Measurements from ENCODE around the gene CES3. TPM values are rescaled to one million over a fixed set of nuclear protein-coding genes. Genes with fewer than 3 reads are reported as not detected.
A peak's percentile ranks its signal among the peaks of the same experiment; 100 is the strongest.
"Not testable (repeated sequence)": the region's sequence is repeated elsewhere in the genome, so short reads cannot be mapped to it uniquely, and the experiment has no call there.

Gene CES3
- polyA plus RNA-seq, 3 donors, result 2.1 to 5.1 (median 2.8) TPM

DNA sequence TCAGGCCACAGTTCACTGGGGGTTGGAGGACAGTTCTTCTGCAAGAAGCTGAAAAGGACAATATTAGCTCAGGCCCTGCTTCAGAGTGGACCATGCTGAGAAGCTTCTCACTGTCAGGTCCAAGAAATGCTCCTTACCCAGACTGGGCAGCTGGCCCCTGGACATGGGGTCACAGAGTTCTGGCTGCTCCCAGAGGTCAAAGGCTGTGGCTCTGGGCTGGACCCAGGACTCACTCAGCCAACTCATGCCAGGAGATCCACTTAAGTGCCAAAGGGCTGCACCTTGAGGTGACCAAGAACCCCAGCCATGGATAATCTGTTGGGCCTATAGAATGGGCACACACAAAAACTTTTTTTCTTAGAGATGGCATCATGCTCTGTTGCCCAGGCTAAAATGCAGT is 21.7 kb upstream of the CES3 start:
- DNase-seq (ENCODE audit: extremely low read depth in 1 of 11, low read depth in 9 of 11, low spot score in 4 of 11), result no peak

DNA sequence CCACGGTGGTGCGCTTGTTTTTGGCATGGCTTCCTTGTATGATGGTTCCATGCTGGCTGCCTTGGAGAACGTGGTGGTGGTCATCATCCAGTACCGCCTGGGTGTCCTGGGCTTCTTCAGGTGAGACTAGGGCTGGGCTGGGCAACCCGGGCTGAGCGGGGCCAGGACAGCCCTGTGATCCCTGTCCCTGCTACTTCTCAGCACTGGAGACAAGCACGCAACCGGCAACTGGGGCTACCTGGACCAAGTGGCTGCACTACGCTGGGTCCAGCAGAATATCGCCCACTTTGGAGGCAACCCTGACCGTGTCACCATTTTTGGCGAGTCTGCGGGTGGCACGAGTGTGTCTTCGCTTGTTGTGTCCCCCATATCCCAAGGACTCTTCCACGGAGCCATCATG is 20.8 kb upstream of the CES3 start:
- DNase-seq (ENCODE audit: extremely low read depth in 1 of 11, low read depth in 9 of 11, low spot score in 4 of 11), result no peak

DNA sequence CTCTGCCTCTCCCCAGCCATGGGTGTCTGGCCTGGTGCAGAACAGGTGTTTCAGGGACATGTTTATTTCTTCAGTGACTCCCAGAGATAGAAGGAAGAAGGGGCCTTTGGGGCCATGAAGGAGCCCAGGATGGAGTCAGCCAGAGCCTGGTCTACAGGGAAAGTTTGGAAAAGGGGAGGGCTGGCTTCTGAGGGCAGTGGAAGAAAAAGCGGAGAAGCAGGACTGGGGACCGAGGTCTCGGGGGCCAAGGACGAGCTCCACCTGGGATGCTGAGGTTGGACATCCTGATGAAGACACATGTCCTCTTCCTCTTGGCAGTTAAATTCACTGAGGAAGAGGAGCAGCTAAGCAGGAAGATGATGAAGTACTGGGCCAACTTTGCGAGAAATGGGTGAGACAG is 18.1 kb upstream of the CES3 start:
- no peak for DNase-seq (ENCODE audit: extremely low read depth in 1 of 11, low read depth in 9 of 11, low spot score in 4 of 11)

DNA sequence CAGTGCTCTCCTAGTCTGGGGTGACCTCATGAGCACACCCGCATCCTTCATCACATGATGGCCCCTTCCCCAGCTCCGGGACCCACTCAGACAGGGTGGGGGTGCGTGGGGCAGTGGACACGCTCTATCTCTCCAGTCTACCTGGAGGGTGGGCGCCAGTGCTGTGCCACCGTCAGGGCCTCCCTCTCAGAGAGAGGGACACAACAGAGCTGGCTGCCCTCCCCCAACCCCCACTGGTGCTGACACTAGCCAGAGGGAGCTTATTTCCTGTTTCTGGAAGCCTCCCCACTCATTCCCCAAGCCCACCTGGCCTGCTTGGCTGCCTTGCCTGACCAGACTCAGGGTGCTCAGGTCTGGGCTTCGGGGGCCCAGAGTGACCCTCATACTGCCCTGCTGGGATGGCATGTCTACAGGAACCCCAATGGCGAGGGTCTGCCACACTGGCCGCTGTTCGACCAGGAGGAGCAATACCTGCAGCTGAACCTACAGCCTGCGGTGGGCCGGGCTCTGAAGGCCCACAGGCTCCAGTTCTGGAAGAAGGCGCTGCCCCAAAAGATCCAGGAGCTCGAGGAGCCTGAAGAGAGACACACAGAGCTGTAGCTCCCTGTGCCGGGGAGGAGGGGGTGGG is 17.5 kb upstream of the CES3 start:
- DNase-seq (ENCODE audit: extremely low read depth in 1 of 11, low read depth in 9 of 11, low spot score in 4 of 11), result no peak

DNA sequence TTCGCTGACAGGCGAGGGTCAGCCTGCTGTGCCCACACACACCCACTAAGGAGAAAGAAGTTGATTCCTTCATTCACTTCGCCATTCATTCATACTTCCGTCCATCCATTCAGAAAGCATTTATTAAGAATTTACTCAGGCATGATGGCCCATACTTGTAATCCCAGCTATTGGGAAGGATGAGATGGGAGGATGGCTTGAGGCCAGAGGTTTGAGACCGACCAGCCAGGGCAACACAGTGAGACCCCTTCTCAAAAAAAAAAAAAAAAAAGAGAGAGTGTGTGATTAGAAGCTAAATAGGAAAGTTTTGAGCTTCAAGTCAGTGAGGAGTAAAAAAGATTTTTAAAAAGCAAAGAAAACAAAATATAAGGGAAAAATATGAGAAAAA is 17.0 kb upstream of the CES3 start:
- DNase-seq (ENCODE audit: extremely low read depth in 1 of 11, low read depth in 9 of 11, low spot score in 4 of 11), result no peak

DNA sequence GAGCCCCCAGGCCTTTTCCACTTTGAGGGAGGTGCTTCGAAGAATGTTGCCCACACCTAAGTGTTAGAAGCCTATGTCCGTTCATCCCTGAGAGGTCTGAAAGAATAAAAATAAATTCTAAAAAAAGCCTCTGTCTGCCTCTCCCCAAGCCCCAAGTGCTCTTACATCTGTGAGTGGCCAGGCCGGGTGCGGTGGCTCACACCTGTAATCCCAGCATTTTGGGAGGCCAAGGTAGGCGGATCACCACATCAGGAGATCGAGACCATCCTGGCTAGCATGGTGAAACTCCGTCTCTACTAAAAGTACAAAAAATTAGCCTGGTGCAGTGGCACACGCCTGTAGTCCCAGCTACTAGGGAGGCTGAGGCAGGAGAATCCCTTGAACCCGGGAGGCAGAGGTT is 16.1 kb upstream of the CES3 start:
- DNase-seq (ENCODE audit: extremely low read depth in 1 of 11, low read depth in 9 of 11, low spot score in 4 of 11), result not testable (repeated sequence)

DNA sequence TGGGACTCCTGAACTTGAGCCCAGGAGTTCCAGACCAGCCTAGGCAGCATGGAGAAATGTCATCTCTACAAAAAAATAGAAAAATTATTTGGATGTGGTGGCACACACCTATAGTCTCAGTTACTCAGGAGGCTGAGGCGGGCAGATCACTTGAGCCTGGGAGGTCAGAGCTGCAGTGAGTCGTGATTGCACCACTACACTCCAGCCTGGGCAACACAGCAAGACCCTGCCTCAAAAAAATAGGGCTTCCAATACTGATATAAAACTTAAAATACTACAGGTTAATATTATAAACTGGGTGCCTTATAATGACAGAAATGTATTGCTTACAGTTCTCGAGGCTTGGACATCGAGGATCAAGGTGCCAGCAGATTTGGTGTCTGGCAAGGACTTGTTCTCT is 15.1 kb upstream of the CES3 start:
- DNase-seq (ENCODE audit: extremely low read depth in 1 of 11, low read depth in 9 of 11, low spot score in 4 of 11), result no peak

DNA sequence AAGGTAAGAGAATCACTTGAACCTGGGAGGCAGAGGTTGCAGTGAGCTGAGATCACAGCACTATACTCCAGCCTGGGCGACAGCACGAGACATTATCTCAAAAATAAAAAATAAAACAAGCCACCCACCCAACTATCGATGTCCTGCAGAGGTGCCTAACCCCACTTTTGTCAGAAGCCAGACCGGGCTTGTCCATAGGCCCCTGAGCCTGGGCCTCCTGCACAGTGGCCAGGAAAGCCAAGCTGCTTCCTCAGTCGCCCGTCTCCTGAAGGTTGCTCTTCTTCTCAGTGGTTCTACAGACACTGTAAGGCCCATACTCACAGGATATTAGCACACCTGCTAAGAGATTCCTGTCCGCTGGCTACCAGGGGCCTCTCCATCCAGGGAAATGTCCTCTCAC is 14.5 kb upstream of the CES3 start:
- DNase-seq (ENCODE audit: extremely low read depth in 1 of 11, low read depth in 9 of 11, low spot score in 4 of 11), result no peak

DNA sequence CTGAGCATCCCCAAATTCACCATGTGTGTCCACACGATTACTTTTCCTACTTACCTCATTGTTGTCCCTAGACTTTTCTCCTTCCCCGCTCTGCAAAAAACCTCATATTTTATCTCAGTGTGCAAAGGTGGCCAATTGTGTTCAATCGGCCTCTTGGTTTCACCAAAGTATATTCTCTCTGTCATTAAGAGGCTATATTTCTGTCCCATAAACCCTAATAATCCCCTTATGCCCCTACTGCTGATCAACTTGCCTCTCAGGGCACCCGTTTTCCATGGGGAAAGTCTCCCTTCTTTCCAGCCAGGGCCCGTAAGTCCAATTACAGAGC is 14.1 kb upstream of the CES3 start:
- no peak for DNase-seq (ENCODE audit: extremely low read depth in 1 of 11, low read depth in 9 of 11, low spot score in 4 of 11)

DNA sequence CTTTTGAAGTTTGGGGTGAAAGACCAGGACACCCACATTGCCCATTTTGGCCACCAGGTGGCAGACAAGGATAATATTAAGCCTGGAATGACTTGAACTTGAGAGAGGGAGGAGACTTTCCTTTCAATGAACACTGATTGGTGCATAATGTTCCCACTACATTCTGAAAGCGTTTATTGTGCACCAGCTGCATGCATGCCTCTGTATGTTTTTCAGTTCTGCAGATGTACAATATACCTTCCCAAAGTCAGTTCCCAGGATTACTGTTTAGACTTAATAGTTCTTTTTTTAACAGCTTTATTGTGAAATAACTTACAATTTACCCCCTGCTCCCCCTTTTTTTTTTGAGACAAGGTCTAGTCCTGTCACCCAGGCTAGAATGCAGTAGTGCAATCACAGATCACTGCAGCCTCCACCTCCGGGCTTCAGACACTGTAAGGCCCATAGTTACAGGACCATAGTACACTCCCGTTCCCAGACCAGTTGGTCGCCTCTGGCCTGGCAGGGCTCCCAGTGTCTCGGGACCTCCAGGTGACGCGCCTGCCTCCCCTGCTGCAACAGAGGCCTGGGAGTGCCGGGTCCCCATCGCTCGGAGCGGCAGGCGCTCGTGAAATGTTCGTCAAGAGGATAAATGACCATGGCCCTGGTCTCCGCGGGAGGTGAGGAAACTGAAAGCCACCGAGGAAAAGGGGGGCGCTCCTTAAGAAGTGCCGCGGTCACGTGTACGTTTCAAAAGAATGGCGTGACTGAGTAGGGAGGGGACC is 13.6 kb upstream of the CES3 start:
- peak in 10 of 11 donors; percentile 67 to 87 (median 75) for DNase-seq (ENCODE audit: extremely low read depth in 1 of 11, low read depth in 9 of 11, low spot score in 4 of 11)

DNA sequence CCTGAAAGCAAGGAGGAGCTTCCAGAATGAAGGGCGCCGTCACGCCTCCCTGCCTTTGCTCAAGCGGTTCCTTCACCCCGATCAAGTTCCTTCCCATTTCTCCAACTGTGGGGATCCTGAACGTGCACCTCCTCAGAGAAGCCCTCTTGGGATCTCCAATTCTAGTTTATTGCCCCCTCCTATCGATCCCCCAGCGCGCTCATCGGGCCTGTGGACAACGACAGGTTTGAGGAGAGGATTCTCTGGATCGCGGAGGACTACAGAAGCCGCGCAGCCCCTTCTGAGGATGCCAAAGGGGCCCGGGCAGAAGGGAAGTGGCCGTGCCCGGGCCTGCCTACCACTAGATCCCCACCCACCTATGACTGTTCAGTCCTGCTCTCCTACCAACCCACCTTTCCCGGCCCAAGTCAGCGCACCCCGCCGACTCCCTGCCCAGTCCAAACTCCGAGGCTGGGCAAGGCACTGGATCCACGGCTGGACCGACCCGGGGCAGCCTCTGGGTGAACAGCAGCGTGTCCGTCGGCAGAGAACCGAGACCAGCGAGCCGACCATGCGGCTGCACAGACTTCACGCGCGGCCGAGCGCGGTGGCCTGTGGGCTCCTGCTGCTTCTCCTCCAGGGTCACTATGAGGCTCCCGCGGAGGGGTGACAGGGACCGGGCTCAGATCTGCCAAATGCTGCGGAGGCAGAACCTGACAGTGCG is 12.8 kb upstream of the CES3 start:
- DNase-seq (ENCODE audit: extremely low read depth in 1 of 11, low read depth in 9 of 11, low spot score in 4 of 11), result no peak

DNA sequence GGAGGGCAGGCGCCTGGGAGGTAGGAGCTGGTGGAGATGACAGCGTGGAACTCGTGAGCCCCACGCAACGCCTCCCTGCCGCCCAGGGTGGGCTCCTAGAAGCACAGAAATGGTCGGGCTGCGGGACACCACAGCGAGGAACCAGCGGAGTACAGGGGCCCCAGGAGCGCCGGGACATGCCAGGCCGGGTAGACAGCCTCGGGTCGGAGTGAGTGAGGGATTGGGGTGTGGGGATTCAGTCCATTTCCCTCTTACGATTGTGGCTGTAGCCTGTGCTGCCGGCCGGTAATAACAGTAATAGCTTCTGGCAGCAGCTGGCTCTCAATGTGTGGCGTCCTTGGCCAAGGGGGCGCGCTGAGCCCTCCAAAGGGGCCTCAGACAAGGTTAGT is 12.2 kb upstream of the CES3 start:
- DNase-seq (ENCODE audit: extremely low read depth in 1 of 11, low read depth in 9 of 11, low spot score in 4 of 11), result no peak

DNA sequence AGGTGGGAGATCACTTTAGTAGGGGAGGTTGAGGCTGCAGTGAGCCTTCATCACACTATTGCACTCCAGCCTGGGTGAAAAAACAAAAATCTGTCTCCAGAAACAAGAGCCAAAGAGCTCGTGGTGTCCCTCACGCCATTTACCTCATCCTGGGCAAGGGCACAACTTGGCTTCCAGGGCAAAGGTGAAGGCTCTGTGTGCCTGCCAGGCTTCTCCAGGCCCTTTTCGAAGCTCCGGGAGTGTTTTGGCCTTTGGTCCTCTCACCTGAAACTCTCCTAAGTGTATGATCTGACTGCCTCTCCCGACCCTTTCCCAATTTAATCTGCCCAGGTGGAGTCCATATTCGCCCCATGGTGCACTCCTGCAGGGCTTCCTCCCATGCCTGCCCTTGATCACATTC is 11.6 kb upstream of the CES3 start:
- no peak for DNase-seq (ENCODE audit: extremely low read depth in 1 of 11, low read depth in 9 of 11, low spot score in 4 of 11)

DNA sequence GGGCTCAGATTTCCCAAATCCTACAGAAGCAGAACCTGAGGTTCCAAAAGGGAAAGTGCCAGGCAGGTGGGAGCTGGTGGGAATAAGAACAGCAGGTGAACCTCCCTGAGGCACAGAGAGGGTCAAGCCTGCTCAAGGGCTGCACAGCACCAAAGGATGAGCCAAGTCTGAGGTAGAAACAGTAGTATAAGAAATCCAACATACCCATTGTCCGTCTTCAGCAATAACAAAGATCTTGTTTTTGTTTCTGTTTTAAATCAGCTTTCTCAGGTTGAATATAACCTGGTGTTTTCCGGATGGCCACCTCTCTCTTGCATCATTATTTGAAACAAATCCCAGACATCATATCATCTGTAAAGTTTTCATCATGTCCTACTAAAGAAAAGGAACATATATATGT is 10.6 kb upstream of the CES3 start:
- DNase-seq (ENCODE audit: extremely low read depth in 1 of 11, low read depth in 9 of 11, low spot score in 4 of 11), result no peak

DNA sequence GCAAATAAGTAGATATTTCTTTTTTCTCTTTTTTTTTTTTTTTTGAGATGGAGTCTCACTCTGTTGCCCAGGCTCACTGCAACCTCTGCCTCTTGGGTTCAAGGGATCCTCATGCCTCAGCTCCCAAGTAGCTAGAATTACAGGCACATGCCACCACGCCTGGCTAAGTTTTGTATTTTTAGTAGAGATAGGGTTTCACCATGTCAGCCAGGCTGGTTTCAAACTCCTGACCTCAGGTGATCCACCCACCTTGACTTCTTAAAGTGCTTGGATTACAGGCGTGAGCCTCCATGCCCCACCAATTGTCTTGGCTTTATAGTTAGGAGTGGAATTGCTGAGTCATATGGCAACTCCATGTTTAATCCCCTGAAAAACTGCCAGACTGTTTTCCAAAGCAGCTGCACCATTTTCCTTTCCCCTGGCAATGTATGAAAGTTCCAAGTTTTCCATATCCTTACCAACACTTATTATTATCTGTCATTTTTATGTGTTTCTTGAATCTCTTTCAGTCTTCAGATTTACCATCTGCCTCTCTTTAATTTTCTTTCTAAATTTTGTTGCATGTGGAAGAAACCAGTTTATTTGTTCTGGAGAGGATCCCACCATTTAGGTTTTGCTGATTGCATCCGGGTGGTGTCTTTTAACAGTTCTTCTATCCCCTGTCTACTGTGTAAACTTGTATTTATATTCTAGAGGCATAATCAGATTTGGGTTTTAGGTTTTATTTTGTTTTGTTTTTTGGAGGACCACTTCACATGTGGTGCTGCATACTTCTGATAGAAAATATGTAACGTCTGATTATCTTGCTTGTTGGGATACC is 9.9 kb upstream of the CES3 start:
- no peak for DNase-seq (ENCODE audit: extremely low read depth in 1 of 11, low read depth in 9 of 11, low spot score in 4 of 11)

DNA sequence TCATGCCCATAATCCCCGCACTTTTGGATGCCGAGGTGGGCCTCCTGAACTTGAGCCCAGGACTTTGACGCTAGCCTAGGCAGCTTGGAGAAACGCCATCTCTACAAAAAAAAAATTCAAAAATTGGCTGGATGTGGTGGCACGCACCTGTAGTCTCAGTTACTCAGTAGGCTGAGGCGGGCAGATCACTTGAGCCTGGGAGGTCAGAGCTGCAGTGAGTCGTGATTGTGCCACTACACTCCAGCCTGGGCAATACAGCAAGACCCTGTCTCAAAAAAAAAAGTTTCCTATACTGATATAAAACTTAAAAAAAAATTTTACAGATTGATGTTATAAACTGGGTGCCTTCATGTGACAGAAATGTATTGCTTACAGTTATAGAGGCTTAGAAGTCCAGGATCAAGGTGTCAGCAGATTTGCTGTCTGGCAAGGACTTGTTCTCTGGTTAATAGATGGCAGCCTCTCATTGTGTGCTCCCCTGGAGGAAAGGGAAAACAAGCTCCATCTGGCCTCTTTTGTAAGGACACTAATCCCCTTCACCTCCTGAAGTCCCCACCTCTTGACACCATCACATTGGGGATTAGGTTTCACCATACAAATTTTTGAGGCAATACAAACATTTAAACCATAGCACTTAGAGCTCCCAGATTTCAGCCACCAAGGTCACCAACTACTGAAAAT is 8.5 kb upstream of the CES3 start:
- DNase-seq (ENCODE audit: extremely low read depth in 1 of 11, low read depth in 9 of 11, low spot score in 4 of 11), result no peak

DNA sequence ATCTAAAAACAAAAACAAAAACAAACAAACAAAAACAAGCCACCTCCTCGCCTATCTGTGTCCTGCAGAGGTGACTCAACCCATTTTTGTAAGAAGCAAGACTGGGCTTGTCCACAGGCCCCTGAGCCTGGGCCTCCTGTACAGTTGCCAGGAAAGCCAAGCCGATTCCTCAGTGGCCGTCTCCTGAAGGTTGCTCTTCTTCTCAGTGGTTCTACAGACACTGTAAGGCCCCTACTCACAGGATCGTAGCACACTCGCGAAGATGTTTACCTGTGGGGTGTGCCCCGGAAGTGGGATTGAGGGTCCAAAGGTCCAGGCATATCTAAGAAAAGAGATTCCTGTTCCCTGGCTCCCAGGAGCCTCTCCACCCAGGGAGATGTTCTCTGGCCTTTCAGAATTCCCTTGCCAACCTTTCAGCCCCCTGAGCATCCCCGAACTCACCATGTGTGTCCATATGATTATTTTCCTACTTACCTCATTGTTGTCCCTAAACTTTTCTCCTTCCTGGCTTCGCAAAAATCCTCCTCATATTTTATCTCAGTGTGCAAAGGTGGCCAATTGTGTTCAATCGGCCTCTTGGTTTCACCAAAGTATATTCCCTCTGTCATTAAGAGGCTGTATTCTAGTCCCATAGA is 7.5 kb upstream of the CES3 start:
- no peak for DNase-seq (ENCODE audit: extremely low read depth in 1 of 11, low read depth in 9 of 11, low spot score in 4 of 11)

DNA sequence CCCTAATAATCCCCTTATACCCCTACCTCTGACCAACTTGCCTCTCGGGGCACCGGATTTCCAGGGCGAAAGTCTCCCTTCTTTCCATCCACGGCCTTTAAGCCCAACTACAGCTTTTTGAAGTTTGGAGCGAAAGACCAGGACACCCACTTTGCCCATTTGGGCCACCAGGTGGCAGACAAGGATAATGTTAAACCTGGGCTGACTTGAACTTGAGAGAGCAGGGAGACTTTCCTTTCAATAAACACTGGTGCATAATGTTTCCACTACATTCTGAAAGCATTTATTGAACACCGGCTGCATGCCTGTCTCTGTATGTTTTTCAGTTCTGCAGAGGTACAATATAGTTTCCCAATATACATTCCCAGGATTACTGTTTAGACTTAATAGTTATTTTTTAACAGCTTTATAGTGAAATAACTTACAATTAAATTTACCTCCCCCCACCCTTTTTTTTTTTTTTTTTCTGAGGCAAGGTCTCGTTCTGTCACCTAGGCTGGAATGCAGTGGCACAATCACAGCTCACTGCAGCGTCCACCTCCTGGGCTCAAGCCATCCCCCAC is 6.9 kb upstream of the CES3 start:
- peak in 4 of 11 donors; percentile 62 to 85 (median 67) for DNase-seq (ENCODE audit: extremely low read depth in 1 of 11, low read depth in 9 of 11, low spot score in 4 of 11)
